Activated T-cell treated with anti-CD3 and anti-CD28 coated beads, Interleukin-2, amount 50 U/mL, for 72 hours (primary cell): ENCODE measurements around the gene CACNA1C. TPM values are rescaled to one million over a fixed set of nuclear protein-coding genes. Genes with fewer than 3 reads are reported as not detected.
"Not testable (repeated sequence)": the region's sequence is repeated elsewhere in the genome, so short reads cannot be mapped to it uniquely, and the experiment has no call there.

Source experiments
- ATAC-seq, 2 donors: fragments of 150-1000 bp; cut with Tn5 transposase; replicated peaks in 1 of 2; 2 replicates each; pipeline ENCODE4 v1.10.0; 2021; ENCODE audit warnings: moderate library complexity in 2 of 2, mild to moderate bottlenecking in 1 of 2
- DNase-seq, 2 donors: peaks; one replicate each; pipeline ENCODE4 v3.0.0; 2021 to 2022; ENCODE audit warnings: mixed read lengths in 1 of 2
- H3K27ac Mint-ChIP-seq: one replicate; pipeline ENCODE4 v1.8.0; 2022; ENCODE audit warnings: mild to moderate bottlenecking, moderate library complexity, mixed read lengths
- H3K27me3 Mint-ChIP-seq: one replicate; pipeline ENCODE4 v1.8.0; 2022; ENCODE audit warnings: low read depth, mixed read lengths
- H3K36me3 Mint-ChIP-seq, 2 donors: one replicate each; pipeline ENCODE4 v1.8.0; 2022; ENCODE audit warnings: mixed read lengths in 2 of 2, mild to moderate bottlenecking in 1 of 2; ENCODE audit not compliant: insufficient read depth in 2 of 2
- H3K4me1 Mint-ChIP-seq: one replicate; pipeline ENCODE4 v1.8.0; 2022; ENCODE audit warnings: low read depth, mixed read lengths
- H3K4me3 Mint-ChIP-seq, 2 donors: one replicate each; pipeline ENCODE4 v1.8.0; 2022; ENCODE audit warnings: mild to moderate bottlenecking in 2 of 2, mixed read lengths in 2 of 2, moderate library complexity in 2 of 2
- H3K9me3 Mint-ChIP-seq, 2 donors: one replicate each; pipeline ENCODE4 v1.8.0; 2022; ENCODE audit warnings: mixed read lengths in 2 of 2
- total RNA-seq, 2 donors: library from RNA; stranded (reverse); gene quantifications; one replicate each; pipeline ENCODE4 v1.2.3, GENCODE V29; 2022

CACNA1C gene
- total RNA-seq, 2 donors from 2014 or later = 0.14 to 0.21 TPM

DNA sequence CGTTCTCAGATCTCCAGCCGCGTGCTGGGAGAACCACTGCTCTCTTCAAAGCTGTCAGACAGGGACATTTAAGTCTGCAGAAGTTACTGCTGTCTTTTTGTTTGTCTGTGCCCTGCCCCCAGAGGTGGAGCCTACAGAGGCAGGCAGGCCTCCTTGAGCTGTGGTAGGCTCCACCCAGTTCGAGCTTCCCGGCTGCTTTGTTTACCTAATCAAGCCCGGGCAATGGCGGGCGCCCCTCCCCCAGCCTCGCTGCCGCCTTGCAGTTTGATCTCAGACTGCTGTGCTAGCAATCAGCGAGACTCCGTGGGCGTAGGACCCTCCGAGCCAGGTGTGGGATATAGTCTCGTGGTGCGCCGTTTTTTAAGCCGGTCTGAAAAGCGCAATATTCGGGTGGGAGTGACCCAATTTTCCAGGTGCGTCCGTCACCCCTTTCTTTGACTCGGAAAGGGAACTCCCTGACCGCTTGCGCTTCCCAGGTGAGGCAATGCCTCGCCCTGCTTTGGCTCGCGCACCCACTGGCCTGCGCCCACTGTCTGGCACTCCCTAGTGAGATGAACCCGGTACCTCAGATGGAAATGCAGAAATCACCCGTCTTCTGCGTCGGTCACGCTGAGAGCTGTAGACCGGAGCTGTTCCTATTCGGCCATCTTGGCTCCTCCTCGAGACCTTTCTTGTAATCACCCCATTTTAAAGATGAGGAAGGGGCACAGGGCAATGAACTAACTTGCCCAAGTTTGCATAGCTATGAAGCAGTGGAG, 83.1 kb downstream of the CACNA1C start:
- H3K36me3 Mint-ChIP-seq, H3K4me1 Mint-ChIP-seq, H3K9me3 Mint-ChIP-seq, ATAC-seq, H3K27me3 Mint-ChIP-seq, DNase-seq, H3K27ac Mint-ChIP-seq: not testable (repeated sequence)
- H3K4me3 Mint-ChIP-seq = peak overlapping the region in 1 of 2 donors; percentile 13

DNA sequence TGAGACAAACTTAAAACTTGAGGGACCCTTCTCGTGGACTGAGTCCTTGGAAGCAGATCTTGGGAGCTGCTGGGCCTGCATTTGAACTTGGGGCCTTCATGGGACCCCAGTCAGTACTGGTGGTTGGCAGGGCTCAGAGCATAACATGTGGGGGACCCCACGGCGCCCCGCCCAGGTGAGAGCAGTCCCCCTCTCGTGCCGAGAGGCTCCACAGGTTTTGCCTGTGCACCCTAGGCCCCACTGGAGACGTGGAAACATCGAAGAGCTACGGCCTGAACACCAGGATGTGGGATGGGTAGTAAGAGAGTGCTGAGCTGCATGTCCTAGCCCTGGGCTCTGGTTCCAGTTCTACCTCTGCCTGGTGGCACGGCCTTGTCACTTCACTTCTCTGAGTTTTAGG, 84.1 kb downstream of the CACNA1C start:
- Mint-ChIP-seq H3K4me3 (no peak overlapping the region), H3K4me1 (no peaks in the 10 kb centered on the region), H3K27ac (no peak overlapping the region), H3K36me3 (no peaks in the 10 kb centered on the region), H3K27me3 (no peaks in the 10 kb centered on the region), H3K9me3 (no peaks in the 10 kb centered on the region)
- DNase-seq (no peak), ATAC-seq (no peak)

DNA sequence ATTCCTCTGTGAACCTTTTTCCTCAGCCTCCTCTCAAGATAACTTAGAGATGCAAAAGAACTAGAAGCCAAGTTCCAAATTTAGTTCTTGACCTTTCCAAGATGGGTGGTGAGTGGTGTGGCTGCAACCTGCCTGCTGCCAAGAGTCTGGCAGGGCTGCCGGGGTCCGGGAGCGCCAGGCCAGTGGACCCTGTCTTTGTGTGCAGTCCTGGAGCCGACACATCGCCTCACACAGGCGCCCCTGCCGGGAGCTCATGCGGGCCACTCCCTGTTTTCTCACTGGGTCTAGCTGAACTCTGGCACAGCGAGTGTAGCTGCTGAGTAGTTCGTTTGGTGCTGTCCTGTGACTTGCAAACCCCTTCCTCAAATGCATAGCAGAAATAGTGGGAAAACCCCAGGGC, 84.9 kb downstream of the CACNA1C start:
- no peak overlapping the region for H3K27ac Mint-ChIP-seq
- H3K4me1 Mint-ChIP-seq = no peaks in the 10 kb centered on the region
- no peak overlapping the region for H3K4me3 Mint-ChIP-seq
- H3K27me3 Mint-ChIP-seq = no peaks in the 10 kb centered on the region
- ATAC-seq (no peak), DNase-seq (no peak)
- H3K36me3 Mint-ChIP-seq = no peaks in the 10 kb centered on the region
- no peaks in the 10 kb centered on the region for H3K9me3 Mint-ChIP-seq

DNA sequence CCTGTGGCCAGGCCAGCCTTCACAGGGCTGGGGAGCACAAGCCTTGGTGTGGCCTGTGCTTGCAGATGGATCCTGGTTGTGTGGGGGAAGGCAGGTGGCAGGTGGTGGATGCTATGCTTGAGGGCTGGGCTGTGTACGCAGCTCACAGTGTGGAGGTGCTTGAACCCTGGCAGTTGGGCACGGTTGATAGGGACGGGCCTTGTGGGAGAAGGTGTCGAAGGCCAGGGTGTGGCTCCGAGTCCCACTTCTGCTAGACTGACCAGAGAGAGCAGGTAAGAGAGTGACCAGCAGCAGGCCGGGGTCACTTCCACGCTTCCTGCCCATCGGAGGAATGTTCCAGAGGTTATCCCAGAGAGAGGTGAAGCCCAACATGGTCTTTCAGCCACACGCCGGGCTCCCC, 85.5 kb downstream of the CACNA1C start:
- Mint-ChIP-seq H3K36me3 (no peaks in the 10 kb centered on the region), H3K9me3 (no peaks in the 10 kb centered on the region), H3K4me3 (no peak overlapping the region), H3K27me3 (no peaks in the 10 kb centered on the region), H3K4me1 (no peaks in the 10 kb centered on the region), H3K27ac (no peak overlapping the region)
- ATAC-seq (no peak), DNase-seq (no peak)

DNA sequence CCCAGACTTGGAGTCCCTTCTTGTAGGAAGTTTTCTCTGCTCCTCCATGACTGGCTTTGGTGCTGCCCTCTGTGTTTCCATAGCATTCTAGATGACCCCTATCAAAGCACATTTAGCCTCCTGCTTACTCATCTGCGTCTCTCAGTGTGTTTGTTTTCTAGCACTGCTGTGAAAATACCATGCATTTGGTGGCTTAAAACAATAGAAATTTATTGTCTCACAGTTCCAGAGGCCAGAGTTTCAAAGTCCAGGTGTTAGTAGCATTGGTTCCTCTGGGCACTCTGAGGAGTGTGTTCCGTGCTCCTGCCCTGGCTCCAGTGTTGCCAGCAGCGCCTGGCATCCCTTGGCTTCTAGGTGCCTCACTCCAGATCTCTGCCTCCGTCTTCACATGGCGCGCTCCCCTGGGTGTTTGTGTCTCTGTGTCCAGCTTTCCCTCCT, 86.1 kb downstream of the CACNA1C start:
- DNase-seq (no peak), ATAC-seq (no peak)
- no peak overlapping the region for H3K27ac Mint-ChIP-seq
- no peaks in the 10 kb centered on the region for H3K36me3 Mint-ChIP-seq
- H3K9me3 Mint-ChIP-seq = no peaks in the 10 kb centered on the region
- no peak overlapping the region for H3K4me3 Mint-ChIP-seq
- no peaks in the 10 kb centered on the region for H3K27me3 Mint-ChIP-seq
- H3K4me1 Mint-ChIP-seq = no peaks in the 10 kb centered on the region

DNA sequence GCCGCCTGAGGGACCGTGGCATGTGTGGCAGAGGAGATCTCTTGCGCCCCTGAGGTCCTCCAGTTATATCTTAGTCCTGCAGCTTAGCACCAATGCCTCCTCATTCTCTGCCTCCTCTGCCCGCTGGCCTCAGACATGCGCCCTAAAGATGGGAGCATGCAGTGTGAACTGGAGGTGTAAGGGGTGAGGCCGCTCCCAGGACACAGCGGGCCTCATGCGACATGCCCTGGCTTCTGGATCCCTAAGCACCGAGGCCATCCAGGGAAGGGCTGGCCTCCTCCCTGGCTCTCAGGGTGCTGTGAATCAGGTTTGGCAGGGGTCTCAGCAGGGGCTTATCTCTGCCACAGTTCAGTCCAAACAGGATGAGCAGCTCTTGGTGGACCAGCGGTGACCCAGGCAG, 86.9 kb downstream of the CACNA1C start:
- Mint-ChIP-seq H3K9me3 (no peaks in the 10 kb centered on the region), H3K27ac (no peak overlapping the region), H3K4me1 (no peaks in the 10 kb centered on the region), H3K4me3 (no peak overlapping the region), H3K36me3 (no peaks in the 10 kb centered on the region), H3K27me3 (no peaks in the 10 kb centered on the region)
- no peak for ATAC-seq
- no peak for DNase-seq

DNA sequence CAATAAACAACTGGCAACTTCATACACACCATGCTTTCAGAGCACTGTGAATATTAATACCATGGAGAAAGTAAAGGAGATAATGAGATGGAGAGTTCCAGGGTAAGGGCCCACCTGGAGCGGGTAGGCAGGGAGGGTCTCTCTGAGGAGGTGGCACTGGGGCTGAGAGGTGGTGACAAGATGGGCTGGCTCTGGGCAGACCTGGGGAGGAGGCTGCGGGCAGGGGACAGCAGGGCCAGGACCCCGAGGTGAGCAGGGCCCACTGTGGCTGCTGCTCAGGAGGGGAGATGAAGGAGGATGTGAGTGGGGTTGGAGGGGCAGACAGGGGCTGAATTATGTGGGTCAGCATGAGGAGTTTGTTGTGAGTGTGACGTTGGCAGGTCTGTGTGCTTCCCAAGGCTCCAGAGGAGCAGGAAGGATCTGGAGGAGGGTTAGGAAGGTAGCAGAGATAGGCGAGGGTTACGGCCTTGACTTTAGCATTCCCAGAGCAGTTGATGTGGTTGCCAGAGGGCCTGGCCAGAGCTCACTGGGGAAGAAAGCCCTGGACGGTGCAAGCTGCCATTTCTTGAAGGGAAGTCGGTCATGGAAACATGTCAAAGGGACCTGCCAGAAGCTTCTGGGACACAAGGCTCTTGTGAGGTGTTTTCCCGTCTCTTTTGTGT, 88.2 kb downstream of the CACNA1C start:
- Mint-ChIP-seq H3K9me3 (no peaks in the 10 kb centered on the region), H3K27me3 (no peaks in the 10 kb centered on the region), H3K36me3 (no peaks in the 10 kb centered on the region), H3K27ac (no peak overlapping the region), H3K4me3 (no peak overlapping the region), H3K4me1 (no peaks in the 10 kb centered on the region)
- ATAC-seq (no peak), DNase-seq (no peak)

DNA sequence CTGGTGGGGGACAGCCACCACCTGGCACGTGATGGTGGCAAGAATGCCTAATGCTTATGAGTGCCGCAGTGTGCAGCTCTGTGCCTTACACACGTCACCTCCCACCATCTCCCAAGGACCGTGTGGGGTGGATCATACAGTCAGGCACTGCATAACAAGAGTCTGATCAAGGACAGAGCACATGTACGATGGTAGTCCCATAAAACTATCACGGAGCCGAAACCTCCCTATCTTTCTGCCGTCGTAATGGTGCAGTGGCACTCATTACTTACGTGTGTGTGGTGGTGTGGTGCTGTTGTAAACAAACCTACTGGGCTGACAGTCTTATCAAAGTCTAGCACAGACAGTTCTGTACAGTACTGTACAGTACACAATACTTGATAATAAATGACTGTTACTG, 89.3 kb downstream of the CACNA1C start:
- no peak overlapping the region for H3K27ac Mint-ChIP-seq

DNA sequence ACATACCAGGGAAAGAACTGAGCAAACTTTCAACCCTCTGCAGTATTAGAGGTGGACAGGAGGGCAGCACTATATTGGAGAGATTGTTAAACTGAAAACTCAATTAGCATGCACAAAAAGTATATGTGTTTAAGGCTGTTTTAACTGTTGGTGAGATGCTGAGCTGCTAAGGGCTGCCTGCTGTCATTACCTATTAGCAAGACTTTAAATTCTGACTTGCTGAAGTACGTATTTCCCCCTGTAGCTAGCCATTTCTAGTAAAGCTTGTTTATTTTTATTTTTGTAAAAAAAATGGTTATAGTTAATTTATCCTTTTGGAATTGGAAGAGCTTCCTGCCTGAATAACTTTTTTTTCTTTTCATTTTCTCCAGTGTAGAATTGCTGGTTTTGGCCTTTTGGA, 92.2 kb downstream of the CACNA1C start:
- Mint-ChIP-seq H3K4me3 (no peak overlapping the region), H3K9me3 (no peaks in the 10 kb centered on the region), H3K36me3 (peaks cover 0 to 1% of the 10 kb centered on the region in 2 donors), H3K27me3 (peaks cover 6% of the 10 kb centered on the region), H3K27ac (no peak overlapping the region), H3K4me1 (peaks cover under 1% of the 10 kb centered on the region)
- DNase-seq (no peak), ATAC-seq (no peak)

More for the DNA sequence above, 89.3 kb downstream of the CACNA1C start:
- Mint-ChIP-seq H3K4me3 (no peak overlapping the region), H3K36me3 (no peaks in the 10 kb centered on the region), H3K27me3 (no peaks in the 10 kb centered on the region), H3K4me1 (no peaks in the 10 kb centered on the region), H3K9me3 (no peaks in the 10 kb centered on the region)
- no peak for DNase-seq
- no peak for ATAC-seq

DNA sequence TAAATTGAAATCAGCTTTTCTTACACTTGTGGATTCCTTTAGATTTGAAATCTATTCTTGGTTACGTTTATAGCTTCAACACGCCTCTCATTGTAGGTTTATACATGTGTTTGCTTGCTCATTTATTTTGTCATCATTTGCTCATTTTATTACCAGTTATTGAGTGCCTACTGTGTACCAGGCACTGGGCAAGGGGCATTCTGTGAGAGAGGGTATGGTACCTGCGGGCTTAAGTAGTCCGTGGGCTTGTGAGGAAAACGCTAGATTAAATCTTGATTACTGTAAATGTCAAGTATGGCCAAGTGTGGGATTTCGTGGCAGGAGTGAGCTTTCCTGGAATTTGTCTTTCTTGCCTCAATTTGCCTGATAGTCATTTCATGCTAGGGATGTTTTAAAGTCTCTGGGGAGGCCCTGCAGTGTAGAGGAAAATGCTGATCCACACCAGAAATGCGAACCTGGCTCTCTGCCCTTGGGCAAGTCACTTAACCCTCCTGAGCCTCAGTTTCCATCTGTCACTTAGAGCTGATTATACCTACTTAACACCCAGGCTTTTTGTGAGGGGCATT, 92.7 kb downstream of the CACNA1C start:
- peaks cover 6% of the 10 kb centered on the region for H3K4me1 Mint-ChIP-seq
- DNase-seq = no peak
- H3K27ac Mint-ChIP-seq = no peak overlapping the region
- H3K36me3 Mint-ChIP-seq = peaks cover 0 to 1% of the 10 kb centered on the region in 2 donors
- no peaks in the 10 kb centered on the region for H3K9me3 Mint-ChIP-seq
- no peak for ATAC-seq
- H3K4me3 Mint-ChIP-seq = no peak overlapping the region
- peaks cover 8% of the 10 kb centered on the region for H3K27me3 Mint-ChIP-seq

DNA sequence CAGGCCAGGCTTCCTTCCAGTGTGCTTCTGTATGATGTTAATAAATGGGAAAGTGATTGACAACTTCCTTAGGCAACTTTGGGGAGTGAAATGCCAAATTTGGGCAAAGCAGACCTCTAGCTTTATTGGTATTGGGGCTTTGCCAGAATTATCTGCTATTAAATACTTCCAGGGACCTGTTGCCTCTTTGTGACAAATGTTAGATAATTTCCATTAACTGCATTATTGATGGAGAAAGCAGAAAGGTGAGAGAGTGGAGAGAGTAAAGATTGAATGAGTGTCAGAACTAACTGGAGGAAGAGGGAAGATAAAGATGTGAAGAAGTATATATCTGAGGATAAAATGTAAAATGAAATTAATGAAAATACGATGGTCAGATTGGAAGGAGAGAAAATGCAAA, 94.5 kb downstream of the CACNA1C start:
- peaks cover 0 to 1% of the 10 kb centered on the region in 2 donors for H3K36me3 Mint-ChIP-seq
- ATAC-seq (no peak), DNase-seq (no peak)
- no peaks in the 10 kb centered on the region for H3K9me3 Mint-ChIP-seq
- peaks cover 12% of the 10 kb centered on the region for H3K27me3 Mint-ChIP-seq
- no peak overlapping the region for H3K4me3 Mint-ChIP-seq
- peak overlapping the region; percentile 11 for H3K27ac Mint-ChIP-seq
- peaks cover 10% of the 10 kb centered on the region for H3K4me1 Mint-ChIP-seq

DNA sequence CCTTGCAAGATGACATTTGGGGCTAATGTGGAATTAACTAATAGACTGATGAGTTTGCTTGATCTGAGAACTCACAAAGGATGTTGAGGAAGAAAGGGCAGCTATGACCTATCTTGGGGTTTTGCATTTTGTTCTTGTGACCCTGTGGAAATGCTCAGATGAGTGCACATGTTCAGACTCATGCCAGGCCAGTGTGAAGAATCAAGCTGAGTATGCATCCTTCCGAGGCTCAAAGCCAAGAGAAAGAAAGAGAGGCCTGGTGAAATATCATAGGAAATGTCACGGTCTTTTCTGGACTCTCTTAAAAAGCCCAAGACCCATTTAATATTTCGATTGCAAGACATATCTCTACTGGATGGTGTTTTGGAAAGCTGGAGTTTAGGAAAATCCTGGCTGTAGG, 96.3 kb downstream of the CACNA1C start:
- Mint-ChIP-seq H3K4me3 (no peak overlapping the region), H3K36me3 (peaks cover 0 to 1% of the 10 kb centered on the region in 2 donors), H3K9me3 (no peaks in the 10 kb centered on the region), H3K27ac (no peak overlapping the region), H3K27me3 (peaks cover 21% of the 10 kb centered on the region), H3K4me1 (peaks cover 10% of the 10 kb centered on the region)
- DNase-seq = no peak
- ATAC-seq = no peak

DNA sequence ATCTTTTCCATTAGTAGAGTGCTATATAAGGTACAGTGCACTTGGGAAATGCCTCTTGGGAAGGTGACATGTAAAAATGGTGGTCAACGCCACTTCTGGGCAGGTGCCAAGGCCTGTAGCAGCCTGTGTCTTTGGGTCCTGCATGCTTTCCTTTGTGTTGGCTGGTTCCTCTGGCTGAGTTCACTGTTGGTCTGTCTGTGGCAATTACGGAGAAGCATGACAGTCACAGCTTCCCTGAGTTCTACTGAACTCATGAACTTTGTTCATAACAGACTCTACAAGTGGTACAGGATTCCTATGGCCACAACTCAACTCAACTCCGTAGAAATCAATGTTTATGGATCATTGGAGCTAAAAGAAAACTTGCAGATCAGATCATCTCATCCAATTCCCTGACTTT, 98.0 kb downstream of the CACNA1C start:
- Mint-ChIP-seq H3K27me3 (peaks cover 32% of the 10 kb centered on the region), H3K4me3 (no peak overlapping the region)

More for the DNA sequence above, 98.0 kb downstream of the CACNA1C start:
- ATAC-seq = peak in 1 of 2 donors; percentile 14
- peaks cover 10% of the 10 kb centered on the region for H3K4me1 Mint-ChIP-seq
- no peaks in the 10 kb centered on the region for H3K9me3 Mint-ChIP-seq
- peaks cover 0 to 1% of the 10 kb centered on the region in 2 donors for H3K36me3 Mint-ChIP-seq
- H3K27ac Mint-ChIP-seq = no peak overlapping the region
- DNase-seq = no peak
